Uterus (tissue), 4 donors: ENCODE measurements around the gene GATAD2B. TPM values are rescaled to one million over a fixed set of nuclear protein-coding genes. Genes with fewer than 3 reads are reported as not detected.

ENCODE experiments used
- DNase-seq, 2 donors: peaks; one replicate each; pipeline ENCODE4 v3.0.0-alpha.2; 2019 to 2020
- H3K27ac ChIP-seq, 2 donors: fragments of 200-600 bp; sonication (generic); 1 replicate in 1 of 2; 2 replicates in 1 of 2; pipeline ENCODE4 v1.5.1; 2016 to 2018
- H3K27me3 ChIP-seq, 2 donors: fragments of 200-600 bp; sonication (generic); one replicate each; pipeline ENCODE4 v1.5.1; 2018 to 2019; ENCODE audit warnings: control low read depth in 1 of 2
- H3K36me3 ChIP-seq, 2 donors: fragments of 200-600 bp; sonication (generic); one replicate each; pipeline ENCODE4 v1.5.1; 2019; ENCODE audit warnings: control low read depth in 1 of 2
- H3K4me1 ChIP-seq, 2 donors: fragments of 200-600 bp; sonication (generic); one replicate each; pipeline ENCODE4 v1.5.1; 2018 to 2019; ENCODE audit warnings: control low read depth in 1 of 2
- H3K4me3 ChIP-seq, 2 donors: fragments of 200-600 bp; sonication (generic); 1 replicate in 1 of 2; 2 replicates in 1 of 2; pipeline ENCODE4 v1.5.1; 2018 to 2019; ENCODE audit warnings: mild to moderate bottlenecking in 1 of 2
- H3K9me3 ChIP-seq, 2 donors: fragments of 200-600 bp; sonication (generic); one replicate each; pipeline ENCODE4 v1.5.1; 2019; ENCODE audit warnings: control low read depth in 1 of 2
- POLR2A ChIP-seq, 2 donors: fragments of 450-650 bp; IDR thresholded peaks; one replicate each; pipeline ENCODE4 v1.6.1; 2016; ENCODE audit warnings: antibody characterized with exemption in 2 of 2, mild to moderate bottlenecking in 1 of 2, moderate library complexity in 1 of 2
- intact Hi-C: fragments of 100-400 bp; cut with DNase I; formaldehyde crosslinking; loops from one replicate; pipeline ENCODE4 v1.15.1; 2023; ENCODE audit warnings: low total_unique reads
- total RNA-seq, 4 donors: library from RNA; depleted of rRNA in 3 of 4; stranded (reverse); fragments of >200 nt in 3 of 4; gene quantifications; one replicate each; pipeline versions ENCODE4 v1.1.0 to v1.2.4, GENCODE V29; 2014 to 2023
- TF ChIP-seq, protein P1 (sequence below), 4 experiments: fragments of 200-600 bp in 2 of 4; fragments of 450-650 bp in 2 of 4; sonication (generic) in 2 of 4; IDR thresholded peaks; one replicate each; pipeline ENCODE4 v1.5.1; 2016 to 2019; ENCODE audit warnings: antibody characterized with exemption in 4 of 4, mild to moderate bottlenecking in 2 of 4, moderate library complexity in 1 of 4
- donor health status: DM: yes; HTN: yes; CAD: no.

Gene GATAD2B
- total RNA-seq, 4 donors from 2014 or later = 7.1 to 79.0 (median 26.6) TPM

DNA sequence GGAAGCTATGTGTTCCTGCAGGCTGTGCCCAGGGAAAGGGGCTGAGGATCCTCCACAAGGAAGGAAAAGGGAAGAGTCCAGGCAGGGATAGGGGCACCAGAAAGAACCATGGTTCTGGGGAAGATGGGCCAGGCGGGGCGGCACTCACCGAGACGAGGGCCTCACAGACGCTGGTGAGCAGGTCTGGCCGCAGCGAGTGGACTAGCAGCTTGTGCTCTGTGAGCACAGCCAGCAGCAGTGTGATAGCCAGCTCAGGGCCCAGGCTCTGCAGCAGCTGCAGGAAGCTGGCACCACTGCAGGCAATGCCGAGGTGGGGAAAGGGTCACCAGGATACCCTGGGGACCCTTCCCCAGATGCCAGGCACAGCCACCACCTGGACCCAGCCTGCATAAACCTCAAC lies 18.0 kb upstream of the GATAD2B start:
- no peaks in the 10 kb centered on the region for H3K36me3 ChIP-seq
- no peaks in the 10 kb centered on the region for H3K9me3 ChIP-seq
- DNase-seq = no peak
- no peaks in the 10 kb centered on the region for H3K27me3 ChIP-seq
- H3K4me3 ChIP-seq = no peak overlapping the region
- peaks cover 6 to 10% of the 10 kb centered on the region in 2 donors for H3K4me1 ChIP-seq
- no peak for TF ChIP-seq POLR2A (IDR thresholded peaks at IDR 0.05)
- TF ChIP-seq, protein P1, sequence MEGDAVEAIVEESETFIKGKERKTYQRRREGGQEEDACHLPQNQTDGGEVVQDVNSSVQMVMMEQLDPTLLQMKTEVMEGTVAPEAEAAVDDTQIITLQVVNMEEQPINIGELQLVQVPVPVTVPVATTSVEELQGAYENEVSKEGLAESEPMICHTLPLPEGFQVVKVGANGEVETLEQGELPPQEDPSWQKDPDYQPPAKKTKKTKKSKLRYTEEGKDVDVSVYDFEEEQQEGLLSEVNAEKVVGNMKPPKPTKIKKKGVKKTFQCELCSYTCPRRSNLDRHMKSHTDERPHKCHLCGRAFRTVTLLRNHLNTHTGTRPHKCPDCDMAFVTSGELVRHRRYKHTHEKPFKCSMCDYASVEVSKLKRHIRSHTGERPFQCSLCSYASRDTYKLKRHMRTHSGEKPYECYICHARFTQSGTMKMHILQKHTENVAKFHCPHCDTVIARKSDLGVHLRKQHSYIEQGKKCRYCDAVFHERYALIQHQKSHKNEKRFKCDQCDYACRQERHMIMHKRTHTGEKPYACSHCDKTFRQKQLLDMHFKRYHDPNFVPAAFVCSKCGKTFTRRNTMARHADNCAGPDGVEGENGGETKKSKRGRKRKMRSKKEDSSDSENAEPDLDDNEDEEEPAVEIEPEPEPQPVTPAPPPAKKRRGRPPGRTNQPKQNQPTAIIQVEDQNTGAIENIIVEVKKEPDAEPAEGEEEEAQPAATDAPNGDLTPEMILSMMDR (IDR thresholded peaks at IDR 0.05) = no peak
- H3K27ac ChIP-seq = no peak overlapping the region
- intact Hi-C loops = no loop called here

DNA sequence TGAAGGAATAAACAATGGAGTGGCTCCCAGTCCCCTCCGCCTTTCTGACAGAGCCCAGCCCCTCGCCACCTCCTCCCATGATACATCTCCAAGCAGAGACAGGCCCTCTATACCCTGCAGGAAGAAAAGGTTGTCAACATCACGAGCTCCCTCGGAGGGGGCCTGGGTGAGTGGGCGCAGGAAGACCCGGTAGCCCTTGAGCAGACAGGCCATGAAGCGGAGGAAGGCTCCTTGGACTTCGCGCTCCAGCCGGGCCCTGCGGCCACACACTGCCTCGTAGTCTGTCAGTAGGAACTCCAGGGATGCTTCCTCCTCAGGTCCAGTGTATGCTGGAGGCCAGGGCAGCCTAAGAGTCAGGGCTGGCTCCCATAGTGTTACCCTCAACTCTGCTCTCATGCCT lies 16.7 kb upstream of the GATAD2B start:
- Histone ChIP-seq H3K36me3 (no peaks in the 10 kb centered on the region), H3K9me3 (no peaks in the 10 kb centered on the region), H3K27me3 (no peaks in the 10 kb centered on the region), H3K27ac (no peak overlapping the region), H3K4me1 (peaks cover 0 to 1% of the 10 kb centered on the region in 2 donors), H3K4me3 (no peak overlapping the region)
- TF ChIP-seq, protein P1 (IDR thresholded peaks at IDR 0.05) = no peak
- no peak for TF ChIP-seq POLR2A (IDR thresholded peaks at IDR 0.05)
- DNase-seq = no peak
- intact Hi-C loops = no loop called here

DNA sequence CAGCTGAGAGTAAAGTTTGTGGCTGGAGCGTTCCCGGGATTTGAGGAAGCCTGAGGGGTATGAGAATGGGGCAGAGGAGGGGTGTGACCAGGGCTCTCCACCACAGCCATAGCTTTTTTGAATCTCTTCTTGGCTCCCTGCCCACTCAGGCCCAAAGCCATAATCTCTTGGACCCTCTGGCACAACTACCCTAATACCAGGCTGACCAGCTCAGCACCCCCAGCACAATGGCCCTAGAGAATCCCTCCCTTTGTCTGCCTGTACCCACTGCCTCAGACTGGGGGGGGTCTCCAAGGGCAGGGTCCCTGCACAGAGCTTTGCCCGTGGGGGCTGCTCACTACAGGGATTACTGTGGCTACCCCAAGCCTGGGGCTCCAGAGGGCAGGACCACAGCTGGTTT lies 16.2 kb upstream of the GATAD2B start:
- intact Hi-C loops = no loop called here
- no peak overlapping the region for H3K4me3 ChIP-seq
- H3K36me3 ChIP-seq = no peaks in the 10 kb centered on the region
- DNase-seq = no peak
- H3K9me3 ChIP-seq = no peaks in the 10 kb centered on the region
- no peaks in the 10 kb centered on the region for H3K27me3 ChIP-seq
- TF ChIP-seq POLR2A (IDR thresholded peaks at IDR 0.05) = no peak
- TF ChIP-seq, protein P1 (IDR thresholded peaks at IDR 0.05) = no peak
- H3K4me1 ChIP-seq = no peaks in the 10 kb centered on the region
- H3K27ac ChIP-seq = no peak overlapping the region

DNA sequence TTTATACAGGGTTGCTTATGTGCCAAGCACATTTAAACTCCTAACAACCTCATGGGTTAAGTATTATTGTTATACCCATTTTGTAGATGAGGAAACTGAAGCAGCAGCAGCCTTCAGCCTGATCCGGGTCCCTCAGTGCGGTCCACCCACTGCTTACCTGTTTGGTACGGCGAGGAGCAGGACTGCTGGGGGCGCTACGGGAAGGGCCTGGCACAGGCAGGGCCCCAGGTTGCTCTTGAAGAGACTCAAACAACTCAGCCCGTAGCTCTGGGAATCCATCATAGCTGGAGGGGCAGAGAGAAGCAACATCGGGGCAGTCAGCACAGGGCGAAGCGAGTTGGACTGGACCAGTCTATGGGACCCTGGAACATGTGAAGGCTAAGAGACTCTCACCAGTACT lies 14.6 kb upstream of the GATAD2B start:
- Histone ChIP-seq H3K9me3 (no peaks in the 10 kb centered on the region), H3K4me1 (no peaks in the 10 kb centered on the region), H3K36me3 (no peaks in the 10 kb centered on the region), H3K4me3 (no peak overlapping the region), H3K27me3 (no peaks in the 10 kb centered on the region), H3K27ac (no peak overlapping the region)
- no peak for DNase-seq
- no peak for TF ChIP-seq POLR2A (IDR thresholded peaks at IDR 0.05)
- TF ChIP-seq, protein P1 (IDR thresholded peaks at IDR 0.05) = no peak
- intact Hi-C loops = no loop called here

DNA sequence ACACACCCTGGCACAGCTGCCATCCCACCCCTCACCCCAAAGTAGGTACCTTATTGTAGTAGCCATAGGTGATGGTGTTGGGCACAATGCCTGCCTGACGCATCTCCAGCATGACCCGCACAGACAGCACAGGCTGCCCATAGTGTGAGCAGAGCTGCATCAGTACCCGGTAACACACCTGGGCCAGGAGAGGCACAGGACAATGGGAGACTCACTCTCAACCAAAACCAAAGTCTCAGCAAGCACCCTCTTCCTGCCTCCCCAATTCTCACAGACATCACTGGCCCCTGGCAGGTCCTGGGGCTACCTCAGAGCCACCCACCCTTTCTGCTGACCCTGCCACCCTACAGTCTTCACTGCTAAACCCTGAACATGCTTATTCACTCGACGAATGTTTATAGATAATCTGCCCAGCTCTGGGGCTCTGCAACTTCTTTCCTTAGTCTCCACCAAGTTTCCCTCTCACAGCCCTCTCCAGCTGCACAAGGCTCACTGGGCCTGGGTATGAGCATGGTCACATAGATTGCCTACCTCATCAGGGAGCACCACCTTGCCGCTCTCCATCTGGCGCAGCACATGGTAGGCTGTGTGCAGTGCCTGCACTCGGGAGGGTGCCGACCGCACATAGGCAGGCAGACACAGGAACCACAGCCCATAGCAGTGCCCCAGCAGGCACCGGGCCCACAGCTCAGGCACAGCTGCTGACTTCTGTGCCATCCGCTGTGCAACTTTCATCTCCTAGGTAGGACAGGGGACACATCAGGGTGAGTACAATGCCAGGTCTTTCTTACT lies 13.4 kb upstream of the GATAD2B start:
- H3K9me3 ChIP-seq = no peaks in the 10 kb centered on the region
- H3K27ac ChIP-seq = no peak overlapping the region
- TF ChIP-seq POLR2A (IDR thresholded peaks at IDR 0.05) = no peak
- TF ChIP-seq, protein P1 (IDR thresholded peaks at IDR 0.05) = no peak
- H3K27me3 ChIP-seq = no peaks in the 10 kb centered on the region
- H3K36me3 ChIP-seq = no peaks in the 10 kb centered on the region
- DNase-seq = no peak
- no peaks in the 10 kb centered on the region for H3K4me1 ChIP-seq
- intact Hi-C loops = no loop called here
- H3K4me3 ChIP-seq = no peak overlapping the region
